SK-N-SH treated with all-trans-retinoic acid at 6 μM for 48 hours (cell line): ENCODE results near the gene USH1G.

Source experiments
- ATAC-seq: fragments of 200-7000 bp; cut with Tn5 transposase; 3 replicates; pipeline ENCODE4 v1.9.1; 2020; ENCODE audit warnings: mild to moderate bottlenecking, moderate library complexity
- ARNTL ChIP-seq: fragments of 450-650 bp; formaldehyde crosslinking; IDR thresholded peaks from 2 replicates; pipeline ENCODE4 v1.5.0; 2020; ENCODE audit warnings: low read depth, mild to moderate bottlenecking, moderate library complexity, borderline replicate concordance
- BACH2 ChIP-seq: fragments of 250-450 bp; sonication (Bioruptor Pico); IDR thresholded peaks from 2 replicates; pipeline ENCODE4 v1.9.0; 2021; ENCODE audit warnings: mild to moderate bottlenecking, borderline replicate concordance
- CREB5 ChIP-seq: fragments of 250-450 bp; sonication (Bioruptor Pico); IDR thresholded peaks from 2 replicates; pipeline ENCODE4 v1.5.1; 2020; ENCODE audit warnings: low read depth, mild to moderate bottlenecking, moderate library complexity
- CSRNP3 ChIP-seq: fragments of 250-450 bp; sonication (Bioruptor Pico); IDR thresholded peaks from 2 replicates; pipeline ENCODE4 v1.5.1; 2021; ENCODE audit warnings: mild to moderate bottlenecking, moderate library complexity
- ESRRG ChIP-seq: fragments of 250-450 bp; sonication (Bioruptor Pico); IDR thresholded peaks from 2 replicates; pipeline ENCODE4 v1.6.1; 2021; ENCODE audit warnings: mild to moderate bottlenecking
- GLIS3 ChIP-seq: fragments of 250-450 bp; sonication (Bioruptor Pico); IDR thresholded peaks from 2 replicates; pipeline ENCODE4 v1.5.0; 2020; ENCODE audit warnings: mild to moderate bottlenecking, moderate library complexity
- PATZ1 ChIP-seq: fragments of 250-450 bp; sonication (Bioruptor Pico); IDR thresholded peaks from 2 replicates; pipeline ENCODE4 v1.8.0; 2020; ENCODE audit warnings: mild to moderate bottlenecking, moderate library complexity, borderline replicate concordance
- POU6F1 ChIP-seq: fragments of 250-450 bp; sonication (Bioruptor Pico); IDR thresholded peaks from 2 replicates; pipeline ENCODE4 v1.8.0; 2021; ENCODE audit warnings: low read depth, mild to moderate bottlenecking, moderate library complexity, borderline replicate concordance
- PPARA ChIP-seq: fragments of 250-450 bp; sonication (Bioruptor Pico); IDR thresholded peaks from 2 replicates; pipeline ENCODE4 v1.5.0; 2020; ENCODE audit warnings: mild to moderate bottlenecking, borderline replicate concordance
- RARB ChIP-seq: fragments of 250-450 bp; sonication (Bioruptor Pico); IDR thresholded peaks from 2 replicates; pipeline ENCODE4 v1.8.0; 2021; ENCODE audit warnings: mild to moderate bottlenecking, moderate library complexity
- TCF4 ChIP-seq: fragments of 250-450 bp; sonication (Bioruptor Pico); IDR thresholded peaks from 2 replicates; pipeline ENCODE4 v1.8.0; 2021; ENCODE audit warnings: mild to moderate bottlenecking, moderate library complexity, borderline replicate concordance
- TOX ChIP-seq: fragments of 250-450 bp; sonication (Bioruptor Pico); IDR thresholded peaks from 2 replicates; pipeline ENCODE4 v1.8.0; 2021; ENCODE audit warnings: mild to moderate bottlenecking, moderate library complexity, borderline replicate concordance
- TSHZ2 ChIP-seq: fragments of 250-450 bp; sonication (Bioruptor Pico); IDR thresholded peaks from 2 replicates; pipeline ENCODE4 v1.5.0; 2020; ENCODE audit warnings: mild to moderate bottlenecking, moderate library complexity
- ZFP3 ChIP-seq: fragments of 250-450 bp; sonication (Bioruptor Pico); IDR thresholded peaks from 2 replicates; pipeline ENCODE4 v1.5.0; 2020; ENCODE audit warnings: mild to moderate bottlenecking, moderate library complexity
- ZFP30 ChIP-seq: fragments of 450-650 bp; formaldehyde crosslinking; IDR thresholded peaks from 2 replicates; pipeline ENCODE4 v1.5.0; 2022; ENCODE audit warnings: mild to moderate bottlenecking, moderate library complexity
- ZNF565 ChIP-seq: fragments of 450-650 bp; formaldehyde crosslinking; conservative IDR thresholded peaks from 2 replicates; pipeline ENCODE4 v1.5.0; 2020; ENCODE audit warnings: low read depth, mild to moderate bottlenecking, moderate library complexity
- ZNF70 ChIP-seq: fragments of 450-650 bp; formaldehyde crosslinking; IDR thresholded peaks from 2 replicates; pipeline ENCODE4 v1.5.0; 2020; ENCODE audit warnings: mild to moderate bottlenecking, moderate library complexity
- ZNF8 ChIP-seq: fragments of 450-650 bp; formaldehyde crosslinking; IDR thresholded peaks from 2 replicates; pipeline ENCODE4 v1.5.0; 2020; ENCODE audit warnings: mild to moderate bottlenecking, moderate library complexity

The USH1G gene

GRCh38 chr17:74962622-74963394 lies 39.8 kb upstream of the USH1G start:
- no peak for ATAC-seq
- TF ChIP-seq PATZ1 (no peak), ZNF565 (CRISPR knock-in tag) (no peak), ZFP3 (CRISPR knock-in tag) (no peak), RARB (no peak), CSRNP3 (no peak), ZNF70 (CRISPR knock-in tag) (no peak), TOX (CRISPR knock-in tag) (no peak), ESRRG (CRISPR knock-in tag) (no peak), CREB5 (CRISPR knock-in tag) (no peak), TSHZ2 (no peak), ARNTL (CRISPR knock-in tag) (no peak), POU6F1 (CRISPR knock-in tag) (no peak), ZNF8 (CRISPR knock-in tag) (no peak), TCF4 (CRISPR knock-in tag) (no peak), BACH2 (CRISPR knock-in tag) (no peak), ZFP30 (CRISPR knock-in tag) (no peak), GLIS3 (CRISPR knock-in tag) (no peak), PPARA (CRISPR knock-in tag) (no peak)

GRCh38 chr17:74961657-74962350 lies 38.7 kb upstream of the USH1G start:
- peak; percentile 92 for ATAC-seq
- no peak for TF ChIP-seq TSHZ2
- no peak for TF ChIP-seq ZNF70 (CRISPR knock-in tag)
